ENCODE measurements around the gene RARG.

Gene RARG

DNA sequence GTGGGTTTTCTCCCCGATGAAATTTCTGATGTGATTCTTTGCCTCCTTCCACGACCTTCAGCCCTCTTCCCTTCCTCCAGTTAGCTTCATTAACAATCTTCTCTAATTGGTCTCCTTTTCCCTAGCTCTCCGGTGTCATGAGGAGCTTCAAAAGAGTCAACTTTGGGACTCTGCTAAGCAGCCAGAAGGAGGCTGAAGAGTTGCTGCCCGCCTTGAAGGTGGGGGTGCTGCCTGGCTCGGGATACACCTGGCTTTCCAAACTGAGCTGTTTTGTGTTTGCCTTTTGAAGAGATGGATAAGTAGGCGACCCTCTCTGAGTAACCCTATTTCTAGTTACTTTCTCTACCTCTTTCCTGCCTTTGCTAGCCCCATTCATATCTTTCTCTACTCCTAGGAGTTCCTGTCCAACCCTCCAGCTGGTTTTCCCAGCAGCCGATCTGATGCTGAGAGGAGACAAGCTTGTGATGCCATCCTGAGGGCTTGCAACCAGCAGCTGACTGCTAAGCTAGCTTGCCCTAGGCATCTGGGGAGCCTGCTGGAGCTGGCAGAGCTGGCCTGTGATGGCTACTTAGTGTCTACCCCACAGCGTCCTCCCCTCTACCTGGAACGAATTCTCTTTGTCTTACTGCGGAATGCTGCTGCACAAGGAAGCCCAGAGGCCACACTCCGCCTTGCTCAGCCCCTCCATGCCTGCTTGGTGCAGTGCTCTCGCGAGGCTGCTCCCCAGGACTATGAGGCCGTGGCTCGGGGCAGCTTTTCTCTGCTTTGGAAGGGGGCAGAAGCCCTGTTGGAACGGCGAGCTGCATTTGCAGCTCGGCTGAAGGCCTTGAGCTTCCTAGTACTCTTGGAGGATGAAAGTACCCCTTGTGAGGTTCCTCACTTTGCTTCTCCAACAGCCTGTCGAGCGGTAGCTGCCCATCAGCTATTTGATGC is 36.9 kb upstream of the RARG start:
- no peak for DNase-seq (ENCODE audit: low spot score)
- in situ Hi-C loops (cut with MboI; ENCODE audit: low sequenced_read_pairs, unreplicated experiment), result no loop called here
- TF ChIP-seq, protein P1, sequence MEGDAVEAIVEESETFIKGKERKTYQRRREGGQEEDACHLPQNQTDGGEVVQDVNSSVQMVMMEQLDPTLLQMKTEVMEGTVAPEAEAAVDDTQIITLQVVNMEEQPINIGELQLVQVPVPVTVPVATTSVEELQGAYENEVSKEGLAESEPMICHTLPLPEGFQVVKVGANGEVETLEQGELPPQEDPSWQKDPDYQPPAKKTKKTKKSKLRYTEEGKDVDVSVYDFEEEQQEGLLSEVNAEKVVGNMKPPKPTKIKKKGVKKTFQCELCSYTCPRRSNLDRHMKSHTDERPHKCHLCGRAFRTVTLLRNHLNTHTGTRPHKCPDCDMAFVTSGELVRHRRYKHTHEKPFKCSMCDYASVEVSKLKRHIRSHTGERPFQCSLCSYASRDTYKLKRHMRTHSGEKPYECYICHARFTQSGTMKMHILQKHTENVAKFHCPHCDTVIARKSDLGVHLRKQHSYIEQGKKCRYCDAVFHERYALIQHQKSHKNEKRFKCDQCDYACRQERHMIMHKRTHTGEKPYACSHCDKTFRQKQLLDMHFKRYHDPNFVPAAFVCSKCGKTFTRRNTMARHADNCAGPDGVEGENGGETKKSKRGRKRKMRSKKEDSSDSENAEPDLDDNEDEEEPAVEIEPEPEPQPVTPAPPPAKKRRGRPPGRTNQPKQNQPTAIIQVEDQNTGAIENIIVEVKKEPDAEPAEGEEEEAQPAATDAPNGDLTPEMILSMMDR (IDR thresholded peaks at IDR 0.05; ENCODE audit: borderline replicate concordance, control extremely low read depth, extremely low read depth, insufficient read depth, missing control alignments), result no peak

DNA sequence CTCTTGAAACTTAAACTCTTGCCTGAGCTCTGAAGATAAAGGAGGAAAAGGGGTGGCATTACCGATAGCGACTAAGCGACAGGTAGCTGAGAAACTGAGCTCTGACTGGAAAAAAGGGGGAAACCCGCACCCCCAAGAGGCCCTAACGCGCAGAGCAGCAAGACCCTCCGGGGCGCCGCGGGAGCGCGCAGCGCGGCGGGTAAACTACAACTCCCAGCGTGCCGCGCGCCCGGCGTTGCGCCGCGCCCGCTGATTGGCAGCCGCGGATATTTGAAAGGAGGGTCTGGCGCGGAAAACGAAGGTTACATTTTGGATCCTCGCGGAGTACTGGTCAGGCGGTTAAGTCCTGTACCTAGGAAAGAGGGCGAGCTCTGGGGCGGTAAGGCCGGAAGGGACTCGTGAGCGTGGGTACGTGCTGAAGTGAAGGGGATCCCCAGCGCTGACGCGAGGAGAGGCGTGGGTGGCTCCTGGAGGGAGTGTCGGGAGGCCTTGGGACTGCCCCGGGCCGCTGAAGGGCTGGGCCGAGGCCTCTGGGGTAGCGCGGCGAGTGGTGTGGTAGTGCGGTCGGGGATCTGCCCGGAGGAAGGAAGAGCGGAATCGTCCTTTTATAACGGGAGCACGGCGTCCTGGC is 36.1 kb upstream of the RARG start, which contains the start of gene ESPL1:
Gene ESPL1 (plus strand): TSS at position 301 of the 631 bp plus-strand sequence. CDS start 468 bp downstream, outside the sequence.
- DNase-seq (ENCODE audit: low spot score), result peak; percentile 94
- in situ Hi-C loops (cut with MboI; ENCODE audit: low sequenced_read_pairs, unreplicated experiment), result no loop called here
- TF ChIP-seq, protein P1 (IDR thresholded peaks at IDR 0.05; ENCODE audit: borderline replicate concordance, control extremely low read depth, extremely low read depth, insufficient read depth, missing control alignments), result no peak

DNA sequence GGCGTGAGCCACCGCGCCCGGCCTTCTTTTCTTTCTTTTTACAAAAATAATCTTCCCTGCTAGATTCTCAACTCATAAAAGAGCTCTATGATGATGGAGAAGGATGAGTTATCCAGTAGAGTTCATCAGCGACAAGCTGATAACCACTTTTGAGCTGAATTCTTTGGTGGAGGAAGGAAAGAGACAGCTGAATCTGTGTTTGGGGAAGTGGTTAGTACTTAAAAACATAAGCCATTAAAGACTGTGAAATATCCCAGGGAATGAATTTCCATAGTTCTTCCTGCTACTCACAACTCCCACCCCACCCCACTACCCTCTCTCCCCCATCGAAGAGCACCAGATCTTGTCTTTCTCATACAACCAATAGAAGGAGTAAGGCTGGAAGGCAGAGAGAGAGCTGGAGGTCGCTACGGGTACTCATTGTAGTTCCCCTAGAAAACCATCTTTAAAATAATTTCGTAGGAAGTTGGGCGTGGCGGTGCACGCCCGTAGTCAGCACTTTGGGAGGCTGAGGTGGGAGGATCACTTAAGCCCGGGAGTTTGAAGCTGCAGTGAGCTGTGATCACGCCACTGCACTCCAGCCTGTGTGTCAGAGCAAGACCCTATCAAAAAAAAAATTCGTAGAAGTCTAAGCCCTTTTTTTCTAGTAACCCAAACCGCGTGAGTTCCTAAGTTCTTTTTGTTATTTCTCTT is 35.4 kb upstream of the RARG start:
- DNase-seq (ENCODE audit: low spot score), result no peak
- in situ Hi-C loops (cut with MboI; ENCODE audit: low sequenced_read_pairs, unreplicated experiment), result no loop called here
- TF ChIP-seq, protein P1 (IDR thresholded peaks at IDR 0.05; ENCODE audit: borderline replicate concordance, control extremely low read depth, extremely low read depth, insufficient read depth, missing control alignments), result no peak

DNA sequence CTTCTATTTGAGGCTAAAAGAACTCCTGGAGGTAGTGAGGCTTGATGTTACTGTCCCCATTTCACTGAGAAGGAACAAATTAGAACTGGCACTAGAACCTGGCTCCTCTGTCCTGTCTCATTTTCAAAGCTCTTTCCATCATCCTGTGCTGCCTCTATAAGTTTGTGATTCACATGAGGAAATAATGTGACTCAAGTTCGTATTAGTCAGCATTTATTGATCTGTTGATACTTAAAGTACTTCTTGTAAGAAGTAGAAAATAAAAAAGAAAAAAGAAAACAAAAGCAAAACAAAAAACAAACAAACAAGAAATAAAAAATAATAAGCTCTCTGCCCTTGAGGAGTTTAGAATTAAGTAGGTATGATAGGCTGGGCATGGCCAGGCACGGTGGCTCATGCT is 33.8 kb upstream of the RARG start:
- in situ Hi-C loops (cut with MboI; ENCODE audit: low sequenced_read_pairs, unreplicated experiment), result no loop called here
- DNase-seq (ENCODE audit: low spot score), result no peak
- TF ChIP-seq, protein P1 (IDR thresholded peaks at IDR 0.05; ENCODE audit: borderline replicate concordance, control extremely low read depth, extremely low read depth, insufficient read depth, missing control alignments), result no peak

DNA sequence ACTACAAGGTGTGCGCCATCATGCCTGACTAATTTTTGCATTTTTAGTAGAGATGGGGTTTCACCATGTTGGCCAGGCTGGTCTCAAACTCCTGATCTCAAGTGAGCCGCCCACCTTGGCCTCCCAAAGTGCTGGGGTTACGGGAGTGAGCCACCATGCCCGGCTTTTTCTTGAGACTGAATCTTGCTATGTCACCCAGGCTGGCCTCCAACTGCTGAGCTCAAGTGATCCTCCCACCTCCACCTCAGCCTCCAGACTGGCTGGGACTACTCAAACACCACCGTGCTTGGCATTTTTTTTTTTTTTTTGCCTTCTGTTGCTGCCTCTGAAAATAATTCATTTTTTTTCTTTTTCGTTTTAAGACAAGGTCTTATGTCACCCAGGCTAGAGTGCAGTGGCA is 27.9 kb upstream of the RARG start:
- DNase-seq (ENCODE audit: low spot score), result no peak
- TF ChIP-seq, protein P1 (IDR thresholded peaks at IDR 0.05; ENCODE audit: borderline replicate concordance, control extremely low read depth, extremely low read depth, insufficient read depth, missing control alignments), result no peak
- in situ Hi-C loops (cut with MboI; ENCODE audit: low sequenced_read_pairs, unreplicated experiment), result no loop called here
